GM19238 (cell line): ENCODE measurements around the gene RPTOR.
"Not testable (repeated sequence)": the region's sequence is repeated elsewhere in the genome, so short reads cannot be mapped to it uniquely, and the experiment has no call there.

Experiments
- DNase-seq: peaks from one replicate; pipeline ENCODE4 v3.0.0; 2011; ENCODE audit warnings: low spot score; ENCODE audit not compliant: insufficient read length

RPTOR gene

GRCh38 chr17:80614332-80615047 lies 69.9 kb downstream of the RPTOR start:
- no peak for DNase-seq

GRCh38 chr17:80615376-80615775 lies 70.7 kb downstream of the RPTOR start:
- no peak for DNase-seq

GRCh38 chr17:80616705-80617104 lies 72.1 kb downstream of the RPTOR start:
- DNase-seq: no peak

GRCh38 chr17:80618304-80618703 lies 73.7 kb downstream of the RPTOR start:
- no peak for DNase-seq

GRCh38 chr17:80619535-80620235 lies 75.0 kb downstream of the RPTOR start:
- DNase-seq: no peak

GRCh38 chr17:80621335-80621996 lies 76.8 kb downstream of the RPTOR start:
- no peak for DNase-seq

GRCh38 chr17:80621997-80622357 lies 77.3 kb downstream of the RPTOR start:
- DNase-seq: no peak

- DNase-seq: no peak
Measured at GRCh38 chr17:80624864-80625263, 80.2 kb downstream of the RPTOR start.

- DNase-seq: no peak
Measured at GRCh38 chr17:80625627-80626026, 81.0 kb downstream of the RPTOR start.

GRCh38 chr17:80628881-80629280 lies 84.2 kb downstream of the RPTOR start:
- DNase-seq: not testable (repeated sequence)

GRCh38 chr17:80629298-80630028 lies 84.8 kb downstream of the RPTOR start:
- no peak for DNase-seq

GRCh38 chr17:80630560-80631120 lies 86.0 kb downstream of the RPTOR start:
- DNase-seq: no peak

- DNase-seq: no peak
Measured at GRCh38 chr17:80631142-80632045, 86.8 kb downstream of the RPTOR start.

- DNase-seq: no peak
Measured at GRCh38 chr17:80632046-80632581, 87.5 kb downstream of the RPTOR start.

GRCh38 chr17:80633207-80633606 lies 88.6 kb downstream of the RPTOR start:
- DNase-seq: no peak

GRCh38 chr17:80633994-80634566 lies 89.4 kb downstream of the RPTOR start:
- DNase-seq: no peak

- DNase-seq: no peak
Measured at GRCh38 chr17:80636361-80637018, 91.9 kb downstream of the RPTOR start.

GRCh38 chr17:80637048-80637781 lies 92.6 kb downstream of the RPTOR start:
- DNase-seq: no peak

GRCh38 chr17:80639658-80640057 lies 95.0 kb downstream of the RPTOR start:
- no peak for DNase-seq
